SK-N-SH (cell line): ENCODE data around the gene SLC22A5. TPM values are rescaled to one million over a fixed set of nuclear protein-coding genes. Genes with fewer than 3 reads are reported as not detected.

Experiments
- CTCF ChIA-PET: fragments of 300-600, 350-600 bp; formaldehyde crosslinking; extraction: SDS; loops from one replicate; lab custom pipeline; 2021; lab: Yijun Ruan, JAX
- POLR2A ChIA-PET: fragments of 350-600 bp; sonication (Branson Sonifier 250); formaldehyde crosslinking; extraction: SDS; loops from one replicate; lab custom pipeline; 2020; ENCODE audit warnings: antibody characterized with exemption, inconsistent platforms; lab: Yijun Ruan, JAX
- DNase-seq: peaks from one replicate; pipeline ENCODE4 v3.0.0; 2012
- H2AFZ ChIP-seq: fragments of 200-600 bp; sonication (generic); 2 replicates; pipeline ENCODE4 v1.8.1; 2016; ENCODE audit warnings: antibody characterized with exemption, mild to moderate bottlenecking, low read depth
- H3F3A ChIP-seq: fragments of 200-600 bp; sonication (generic); replicated peaks from 2 replicates; pipeline ENCODE3; 2016; ENCODE audit warnings: antibody characterized with exemption, mild to moderate bottlenecking; ENCODE audit not compliant: insufficient read depth
- H3K27ac ChIP-seq, 2 experiments: fragments of 200-500 bp in 1 of 2; fragments of 200-600 bp in 1 of 2; sonication (Bioruptor generic) in 1 of 2; sonication (generic), shearing (Covaris generic) in 1 of 2; 2 replicates each; pipeline versions ENCODE4 v1.5.1 to v1.6.1; 2014 to 2016; ENCODE audit warnings: low read depth in 2 of 2, inconsistent platforms in 1 of 2, low read length in 1 of 2, mild to moderate bottlenecking in 1 of 2, mixed read lengths in 1 of 2
- H3K27me3 ChIP-seq: fragments of 200-600 bp; sonication (generic), shearing (Covaris generic); 2 replicates; pipeline ENCODE4 v1.6.1; 2016; ENCODE audit warnings: mixed run types; ENCODE audit not compliant: insufficient read depth
- H3K36me3 ChIP-seq, 2 experiments: fragments of 200-500 bp in 1 of 2; fragments of 200-600 bp in 1 of 2; sonication (Bioruptor generic) in 1 of 2; sonication (generic) in 1 of 2; replicated peaks in 1 of 2; 2 replicates each; pipeline versions ENCODE3 to v1.5.1; 2014 to 2016; ENCODE audit warnings: low read length in 1 of 2, mild to moderate bottlenecking in 1 of 2; ENCODE audit not compliant: insufficient read depth in 2 of 2, control insufficient read depth in 1 of 2
- H3K4me1 ChIP-seq, 2 experiments: fragments of 200-500 bp in 1 of 2; fragments of 200-600 bp in 1 of 2; sonication (Bioruptor generic) in 1 of 2; sonication (generic), shearing (Covaris generic) in 1 of 2; 2 replicates each; pipeline versions ENCODE4 v1.5.1 to v1.6.1; 2014 to 2016; ENCODE audit warnings: low read depth in 1 of 2, low read length in 1 of 2, mixed run types in 1 of 2; ENCODE audit not compliant: insufficient read depth in 2 of 2, control insufficient read depth in 1 of 2
- H3K4me2 ChIP-seq: fragments of 200-600 bp; sonication (generic), shearing (Covaris generic); 2 replicates; pipeline ENCODE4 v1.6.1; 2017; ENCODE audit warnings: mixed run types
- H3K4me3 ChIP-seq, 2 experiments: fragments of 200-500 bp in 1 of 2; fragments of 200-600 bp in 1 of 2; sonication (Bioruptor generic) in 1 of 2; sonication (generic), shearing (Covaris generic) in 1 of 2; 2 replicates each; pipeline versions ENCODE4 v1.5.1 to v1.8.1; 2014 to 2016; ENCODE audit warnings: low read depth in 2 of 2, inconsistent platforms in 1 of 2, low read length in 1 of 2, mild to moderate bottlenecking in 1 of 2, mixed read lengths in 1 of 2, moderate library complexity in 1 of 2
- H3K79me2 ChIP-seq: fragments of 200-600 bp; sonication (generic); 2 replicates; pipeline ENCODE4 v1.8.1; 2017; ENCODE audit warnings: mild to moderate bottlenecking; ENCODE audit not compliant: insufficient read depth
- H3K9ac ChIP-seq: fragments of 200-600 bp; sonication (generic); 2 replicates; pipeline ENCODE4 v1.6.1; 2017; ENCODE audit warnings: mixed run types
- H3K9me2 ChIP-seq: fragments of 200-600 bp; sonication (generic); 2 replicates; pipeline ENCODE4 v1.6.1; 2017; ENCODE audit warnings: mixed run types
- H3K9me3 ChIP-seq: fragments of 200-600 bp; sonication (generic); 2 replicates; pipeline ENCODE4 v1.6.1; 2017; ENCODE audit warnings: mixed run types, mild to moderate bottlenecking, moderate library complexity
- H4K20me1 ChIP-seq: fragments of 200-600 bp; sonication (generic); 2 replicates; pipeline ENCODE4 v1.6.1; 2017; ENCODE audit warnings: mild to moderate bottlenecking, mixed run types; ENCODE audit not compliant: insufficient read depth
- EP300 ChIP-seq, 2 experiments: IDR thresholded peaks; 2 replicates each; pipeline versions ENCODE4 v1.4.0 to v1.6.1; 2012; ENCODE audit warnings: borderline replicate concordance in 1 of 2, low read depth in 1 of 2, low read length in 1 of 2
- EZH2phosphoT487 ChIP-seq: fragments of 200-600 bp; sonication (generic); IDR thresholded peaks from 2 replicates; pipeline ENCODE4 v1.6.1; 2017; ENCODE audit warnings: low read depth, mixed run types, mild to moderate bottlenecking, antibody characterized with exemption, moderate library complexity, borderline replicate concordance
- FOXM1 ChIP-seq: IDR thresholded peaks from 2 replicates; pipeline ENCODE4 v1.4.0; 2012; ENCODE audit warnings: low read depth, mild to moderate bottlenecking
- GATA2 ChIP-seq: sonication (generic); formaldehyde crosslinking; IDR thresholded peaks from 2 replicates; pipeline ENCODE4 v1.5.0; 2020; ENCODE audit warnings: mild to moderate bottlenecking, missing genetic modification reagents
- MXI1 ChIP-seq: IDR thresholded peaks from 2 replicates; pipeline ENCODE4 v1.6.1; 2012; ENCODE audit warnings: mild to moderate bottlenecking, low read depth, low read length, improper control_type of control experiment
- NRF1 ChIP-seq: IDR thresholded peaks from 2 replicates; pipeline ENCODE4 v1.6.1; 2012; ENCODE audit warnings: low read depth, mild to moderate bottlenecking, low read length
- RCOR1 ChIP-seq: fragments of 150-350 bp; IDR thresholded peaks from 2 replicates; pipeline ENCODE4 v1.6.1; 2017; ENCODE audit warnings: antibody characterized with exemption, low read length
- RXRA ChIP-seq: IDR thresholded peaks from 2 replicates; pipeline ENCODE4 v1.4.0; 2012; ENCODE audit warnings: low read depth, mild to moderate bottlenecking, borderline replicate concordance
- SIN3A ChIP-seq: IDR thresholded peaks from 2 replicates; pipeline ENCODE4 v1.6.1; 2012; ENCODE audit warnings: low read depth, mild to moderate bottlenecking, low read length, moderate library complexity, borderline replicate concordance
- SMC3 ChIP-seq: IDR thresholded peaks from 2 replicates; pipeline ENCODE4 v1.6.1; 2012; ENCODE audit warnings: low read depth, low read length, improper control_type of control experiment
- TCF12 ChIP-seq: IDR thresholded peaks from 2 replicates; pipeline ENCODE4 v1.4.0; 2012
- USF1 ChIP-seq: IDR thresholded peaks from 2 replicates; pipeline ENCODE4 v1.4.0; 2012; ENCODE audit warnings: low read depth, borderline replicate concordance
- ZBTB33 ChIP-seq: IDR thresholded peaks from 2 replicates; pipeline ENCODE4 v1.4.0; 2012; ENCODE audit warnings: low read depth, borderline replicate concordance
- WGBS: methylation state at CpG from one replicate; pipeline ENCODE4 v1.1.6; 2017; ENCODE audit warnings: low lambda C conversion rate; 5-methylcytosine and 5-hydroxymethylcytosine counted together
- polyA plus RNA-seq, 3 experiments: library from polyadenylated mRNA; depleted of rRNA; stranded (reverse); fragments of >200 nt; gene quantifications; 2 replicates each; pipeline ENCODE4 v1.2.3, GENCODE V29; 2012

Gene SLC22A5
- polyA plus RNA-seq, 1 of the 3 experiments (the other 2 are of a cell fraction): 8.3 TPM

- no peak for TF ChIP-seq ZBTB33
Measured at GRCh38 chr5:132380047-132380446, 10.5 kb downstream of the SLC22A5 start (continued).

GRCh38 chr5:132380741-132381140, 11.2 kb downstream of the SLC22A5 start:
- CTCF ChIA-PET: interaction anchor here (1.0 to 1.5 kb wide), 3 partner anchors 30 to 201 kb away, joined by 3 to 4 read pairs (median 3); no protein-coding TSS in a partner anchor

GRCh38 chr5:132381614-132382013, 12.1 kb downstream of the SLC22A5 start:
- Histone ChIP-seq H3K4me3 (no peak overlapping the region), H3K27ac (no peak overlapping the region), H3K4me1 (peaks cover 4 to 10% of the 10 kb centered on the region in 2 experiments; a peak in 3 of 4 replicates), H3K9me3 (no peaks in the 10 kb centered on the region), H2AFZ (no peak overlapping the region), H4K20me1 (no peaks in the 10 kb centered on the region), H3K79me2 (no peaks in the 10 kb centered on the region), H3K9ac (no peak overlapping the region), H3K4me2 (no peak overlapping the region), H3K36me3 (peaks cover 0 to 20% of the 10 kb centered on the region in 2 experiments), H3F3A (no peaks in the 10 kb centered on the region), H3K27me3 (no peaks in the 10 kb centered on the region), H3K9me2 (no peaks in the 10 kb centered on the region)
- DNase-seq: no peak
- ChIA-PET POLR2A (no interaction called here), CTCF (no interaction called here)
- WGBS: 76% methylated on average over 1 of the region's 1 CpG
- TF ChIP-seq ZBTB33 (no peak), MXI1 (no peak), USF1 (no peak), GATA2 (no peak), EP300 (IDR thresholded peaks at IDR 0.05; ENCODE audit: borderline replicate concordance in 1 of 2, low read depth in 1 of 2, low read length in 1 of 2) (no peak), NRF1 (no peak), EZH2phosphoT487 (no peak), FOXM1 (no peak), RXRA (no peak), RCOR1 (no peak), SIN3A (no peak), TCF12 (no peak), SMC3 (no peak)

More at GRCh38 chr5:132380741-132381140, 11.2 kb downstream of the SLC22A5 start:
- peaks cover 0 to 20% of the 10 kb centered on the region in 2 experiments for H3K36me3 ChIP-seq
- no peaks in the 10 kb centered on the region for H3F3A ChIP-seq
- H3K79me2 ChIP-seq: no peaks in the 10 kb centered on the region
- TF ChIP-seq NRF1 (no peak), ZBTB33 (no peak), RCOR1 (no peak)
- no peak overlapping the region for H3K27ac ChIP-seq
- H3K27me3 ChIP-seq: no peaks in the 10 kb centered on the region
- no peak for DNase-seq
- H4K20me1 ChIP-seq: no peaks in the 10 kb centered on the region
- H3K4me2 ChIP-seq: no peak overlapping the region
- H3K9ac ChIP-seq: no peak overlapping the region
- H3K9me2 ChIP-seq: no peaks in the 10 kb centered on the region
- no peaks in the 10 kb centered on the region for H3K9me3 ChIP-seq
- POLR2A ChIA-PET: no interaction called here
- peaks cover 3 to 8% of the 10 kb centered on the region in 2 experiments; a peak in 3 of 4 replicates for H3K4me1 ChIP-seq
- no peak overlapping the region for H3K4me3 ChIP-seq
- no peak overlapping the region for H2AFZ ChIP-seq
- 81% methylated on average over 2 of the region's 2 CpGs for WGBS
